ENCODE results near the gene UBE2H.

DNA sequence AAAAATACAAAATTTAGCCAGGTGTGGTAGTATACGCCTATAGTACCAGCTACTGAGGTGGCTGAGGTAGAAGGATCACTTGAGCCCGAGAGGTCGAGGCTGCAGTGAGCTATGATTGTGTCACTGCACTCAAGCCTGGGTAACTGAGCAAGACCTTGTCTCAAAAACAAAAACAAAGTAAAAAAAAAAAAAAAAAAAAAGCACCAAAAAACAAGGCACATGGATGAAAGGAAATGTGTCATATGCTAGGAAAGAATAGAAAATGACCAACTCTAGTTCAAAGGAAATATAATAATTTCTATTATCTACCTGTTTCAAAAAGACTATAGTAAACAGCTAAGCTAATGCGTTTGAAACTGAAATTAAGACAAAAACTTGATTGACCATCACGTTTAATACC lies 33.8 kb downstream of the UBE2H start:
- TF ChIP-seq, protein P1, sequence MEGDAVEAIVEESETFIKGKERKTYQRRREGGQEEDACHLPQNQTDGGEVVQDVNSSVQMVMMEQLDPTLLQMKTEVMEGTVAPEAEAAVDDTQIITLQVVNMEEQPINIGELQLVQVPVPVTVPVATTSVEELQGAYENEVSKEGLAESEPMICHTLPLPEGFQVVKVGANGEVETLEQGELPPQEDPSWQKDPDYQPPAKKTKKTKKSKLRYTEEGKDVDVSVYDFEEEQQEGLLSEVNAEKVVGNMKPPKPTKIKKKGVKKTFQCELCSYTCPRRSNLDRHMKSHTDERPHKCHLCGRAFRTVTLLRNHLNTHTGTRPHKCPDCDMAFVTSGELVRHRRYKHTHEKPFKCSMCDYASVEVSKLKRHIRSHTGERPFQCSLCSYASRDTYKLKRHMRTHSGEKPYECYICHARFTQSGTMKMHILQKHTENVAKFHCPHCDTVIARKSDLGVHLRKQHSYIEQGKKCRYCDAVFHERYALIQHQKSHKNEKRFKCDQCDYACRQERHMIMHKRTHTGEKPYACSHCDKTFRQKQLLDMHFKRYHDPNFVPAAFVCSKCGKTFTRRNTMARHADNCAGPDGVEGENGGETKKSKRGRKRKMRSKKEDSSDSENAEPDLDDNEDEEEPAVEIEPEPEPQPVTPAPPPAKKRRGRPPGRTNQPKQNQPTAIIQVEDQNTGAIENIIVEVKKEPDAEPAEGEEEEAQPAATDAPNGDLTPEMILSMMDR (IDR thresholded peaks at IDR 0.05; ENCODE audit: poor library complexity) = no peak
- TF ChIP-seq EZH2 (IDR thresholded peaks at IDR 0.05; ENCODE audit: borderline replicate concordance) = no peak
